KMS-11 (cell line): ENCODE data around the gene C1QL4.

Source experiments
- H2AFZ ChIP-seq: fragments of 200-600 bp; sonication (generic); 2 replicates; pipeline ENCODE4 v1.6.1; 2016; ENCODE audit warnings: antibody characterized with exemption, mixed run types, low read depth
- H3K27ac ChIP-seq: fragments of 200-600 bp; sonication (generic); 2 replicates; pipeline ENCODE4 v1.6.1; 2016; ENCODE audit warnings: mild to moderate bottlenecking, mixed run types
- H3K27me3 ChIP-seq: fragments of 200-600 bp; sonication (generic); 2 replicates; pipeline ENCODE4 v1.6.1; 2017; ENCODE audit warnings: mild to moderate bottlenecking, low read depth, mixed run types, moderate library complexity; ENCODE audit not compliant: insufficient read depth
- H3K36me3 ChIP-seq: fragments of 200-600 bp; sonication (generic); 2 replicates; pipeline ENCODE4 v1.6.1; 2017; ENCODE audit warnings: mild to moderate bottlenecking, mixed run types; ENCODE audit not compliant: insufficient read depth
- H3K4me1 ChIP-seq: fragments of 200-600 bp; sonication (generic); 2 replicates; pipeline ENCODE4 v1.6.1; 2016; ENCODE audit warnings: mild to moderate bottlenecking, low read depth, mixed run types; ENCODE audit not compliant: poor library complexity, severe bottlenecking
- H3K4me2 ChIP-seq: fragments of 200-600 bp; sonication (generic); 2 replicates; pipeline ENCODE4 v1.7.0; 2016; ENCODE audit warnings: mild to moderate bottlenecking, mixed run types
- H3K4me3 ChIP-seq: fragments of 200-600 bp; sonication (generic); IDR thresholded peaks from 2 replicates; pipeline ENCODE4 v1.6.1; 2017; ENCODE audit warnings: low read depth, low read length, mixed read lengths; ENCODE audit not compliant: insufficient read depth
- H3K79me2 ChIP-seq: fragments of 200-600 bp; sonication (generic); 2 replicates; pipeline ENCODE4 v1.6.1; 2016; ENCODE audit warnings: low read depth, mixed run types; ENCODE audit not compliant: insufficient read depth
- H3K9ac ChIP-seq: fragments of 200-600 bp; sonication (generic); 2 replicates; pipeline ENCODE4 v1.6.1; 2016; ENCODE audit warnings: mild to moderate bottlenecking, mixed run types
- H4K20me1 ChIP-seq: fragments of 200-600 bp; sonication (generic); 2 replicates; pipeline ENCODE4 v1.6.1; 2016; ENCODE audit warnings: mild to moderate bottlenecking, mixed run types; ENCODE audit not compliant: insufficient read depth
- CTCF ChIP-seq: fragments of 200-600 bp; sonication (generic); conservative IDR thresholded peaks from 2 replicates; pipeline ENCODE4 v1.6.1; 2017; ENCODE audit warnings: low read depth, mild to moderate bottlenecking, antibody characterized with exemption, low read length, moderate library complexity, mixed read lengths

The C1QL4 gene

GRCh38 chr12:49332441-49332861, 4.5 kb downstream of the C1QL4 start:
- no peaks in the 10 kb centered on the region for H3K27me3 ChIP-seq
- H4K20me1 ChIP-seq = no peaks in the 10 kb centered on the region
- H3K36me3 ChIP-seq = no peaks in the 10 kb centered on the region
- no peaks in the 10 kb centered on the region for H3K79me2 ChIP-seq
- H3K9ac ChIP-seq = no peak overlapping the region
- no peak overlapping the region for H3K4me3 ChIP-seq
- TF ChIP-seq CTCF = no peak
- no peaks in the 10 kb centered on the region for H3K4me1 ChIP-seq
- H3K27ac ChIP-seq = no peak overlapping the region
- no peak overlapping the region for H2AFZ ChIP-seq
- no peak overlapping the region for H3K4me2 ChIP-seq

GRCh38 chr12:49331380-49332222, 5.4 kb downstream of the C1QL4 start:
- no peaks in the 10 kb centered on the region for H3K4me1 ChIP-seq
- H3K9ac ChIP-seq = no peak overlapping the region
- no peak overlapping the region for H2AFZ ChIP-seq
- no peak overlapping the region for H3K27ac ChIP-seq
- no peaks in the 10 kb centered on the region for H3K79me2 ChIP-seq
- no peaks in the 10 kb centered on the region for H3K27me3 ChIP-seq
- H4K20me1 ChIP-seq = no peaks in the 10 kb centered on the region
- TF ChIP-seq CTCF = peak; percentile 54
- H3K4me3 ChIP-seq = no peak overlapping the region
- H3K36me3 ChIP-seq = no peaks in the 10 kb centered on the region
- no peak overlapping the region for H3K4me2 ChIP-seq

GRCh38 chr12:49330631-49331379, 6.2 kb downstream of the C1QL4 start:
- no peak for TF ChIP-seq CTCF
- Histone ChIP-seq H3K4me1 (no peaks in the 10 kb centered on the region), H3K27me3 (no peaks in the 10 kb centered on the region), H2AFZ (no peak overlapping the region), H3K27ac (no peak overlapping the region), H3K79me2 (no peaks in the 10 kb centered on the region), H3K4me3 (no peak overlapping the region), H3K4me2 (no peak overlapping the region), H3K36me3 (no peaks in the 10 kb centered on the region), H3K9ac (no peak overlapping the region), H4K20me1 (no peaks in the 10 kb centered on the region)

GRCh38 chr12:49330032-49330619, 6.9 kb downstream of the C1QL4 start:
- TF ChIP-seq CTCF = no peak
- Histone ChIP-seq H3K4me2 (no peak overlapping the region), H2AFZ (no peak overlapping the region), H3K4me1 (no peaks in the 10 kb centered on the region), H3K79me2 (no peaks in the 10 kb centered on the region), H3K36me3 (no peaks in the 10 kb centered on the region), H3K4me3 (no peak overlapping the region), H4K20me1 (no peaks in the 10 kb centered on the region), H3K27ac (no peak overlapping the region), H3K27me3 (no peaks in the 10 kb centered on the region), H3K9ac (no peak overlapping the region)
